ENCODE measurements around the gene FOXE3. TPM values are rescaled to one million over a fixed set of nuclear protein-coding genes. Genes with fewer than 3 reads are reported as not detected.

FOXE3 gene
- total RNA-seq, result not detected in 2 replicates

GRCh38 chr1:47415728-47416318 lies at the start of gene FOXE3:
FOXE3 (plus strand) TSS chr1:47416285; CDS start chr1:47416316, 31 bp downstream.

DNA sequence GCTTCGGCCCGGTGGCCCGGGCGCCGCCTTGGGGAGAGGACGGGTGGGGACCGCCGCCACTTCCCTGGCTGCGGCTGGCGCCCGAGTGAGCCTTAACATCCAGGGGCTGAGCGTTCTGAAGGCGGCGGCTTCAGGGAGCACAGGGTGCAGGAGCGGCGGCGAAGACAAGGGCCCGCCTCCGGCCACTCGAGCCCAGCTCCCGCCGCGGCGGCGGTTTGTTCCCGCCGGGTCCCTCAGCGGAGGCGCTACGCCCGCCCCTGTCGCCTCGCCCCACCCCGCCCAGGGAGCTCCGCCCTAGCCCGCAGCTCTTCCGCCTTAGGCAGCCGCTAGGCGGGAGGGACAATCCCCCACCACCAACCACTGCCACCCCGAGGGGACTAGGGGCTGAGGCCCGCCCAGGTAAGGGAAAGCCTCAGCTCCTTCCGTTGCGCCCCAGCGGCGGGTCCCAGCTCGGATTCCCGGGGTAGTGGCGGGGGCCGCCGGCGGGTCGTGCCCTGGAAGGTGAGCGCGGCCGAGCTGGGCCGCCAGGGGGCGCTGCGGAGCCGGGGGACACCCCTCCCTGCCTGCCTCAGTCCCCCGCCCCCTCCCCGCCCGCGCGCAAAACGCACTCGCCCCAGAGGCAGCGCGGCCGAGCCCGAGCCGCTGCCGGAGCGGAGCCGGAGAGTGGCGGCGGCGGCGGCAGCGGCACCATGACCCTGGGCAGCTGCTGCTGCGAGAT lies 21.5 kb downstream of the FOXE3 start, which contains the start of gene FOXD2:
Gene FOXD2, plus strand, starts transcription at position 598 of the 718 bp plus-strand sequence. Its CDS starts 92 bp downstream, at position 690.

Other genes with a start within 250 kb of the FOXE3 start
- gene PDZK1IP1, start 226.2 kb upstream of the FOXE3 start, total RNA-seq, result 0.13 and 0.30 TPM in 2 replicates
- 25.1 and 25.8 TPM in 2 replicates for gene TAL1, start 184.1 kb upstream of the FOXE3 start, total RNA-seq
- gene STIL, start 102.1 kb upstream of the FOXE3 start, total RNA-seq, result 16.8 and 17.6 TPM in 2 replicates
- 71.3 and 76.3 TPM in 2 replicates for gene CMPK1, start 82.5 kb upstream of the FOXE3 start, total RNA-seq
- 0.30 and 0.33 TPM in 2 replicates for gene FOXD2, start 21.8 kb downstream of the FOXE3 start, total RNA-seq